Muscle layer of colon (tissue), 2 donors: ENCODE measurements around the gene SSBP3.

Experiments
- H3K27ac ChIP-seq: one replicate; pipeline ENCODE4 v1.7.0; 2013; ENCODE audit warnings: low read depth, mild to moderate bottlenecking, low read length, moderate library complexity
- H3K27me3 ChIP-seq, 2 donors: one replicate each; pipeline ENCODE4 v1.7.0; 2013; ENCODE audit warnings: low read length in 2 of 2, mild to moderate bottlenecking in 2 of 2; ENCODE audit not compliant: insufficient read depth in 2 of 2, control insufficient read depth in 1 of 2
- H3K36me3 ChIP-seq: one replicate; pipeline ENCODE4 v1.7.0; 2013; ENCODE audit warnings: mild to moderate bottlenecking, low read length; ENCODE audit not compliant: insufficient read depth
- H3K4me1 ChIP-seq: one replicate; pipeline ENCODE4 v1.7.0; 2013; ENCODE audit warnings: mild to moderate bottlenecking, low read length; ENCODE audit not compliant: insufficient read depth
- H3K4me3 ChIP-seq, 2 donors: one replicate each; pipeline ENCODE4 v1.7.0; 2013; ENCODE audit warnings: low read length in 2 of 2, low read depth in 1 of 2, mild to moderate bottlenecking in 1 of 2, moderate library complexity in 1 of 2
- H3K9ac ChIP-seq: one replicate; pipeline ENCODE4 v1.7.0; 2013; ENCODE audit warnings: low read length
- H3K9me3 ChIP-seq: one replicate; pipeline ENCODE4 v1.7.0; 2013; ENCODE audit warnings: mild to moderate bottlenecking, low read length
- donor health status: abdominal sarcoma.
- donor health status: Adenocarcinoma of cecum.

Gene SSBP3

DNA sequence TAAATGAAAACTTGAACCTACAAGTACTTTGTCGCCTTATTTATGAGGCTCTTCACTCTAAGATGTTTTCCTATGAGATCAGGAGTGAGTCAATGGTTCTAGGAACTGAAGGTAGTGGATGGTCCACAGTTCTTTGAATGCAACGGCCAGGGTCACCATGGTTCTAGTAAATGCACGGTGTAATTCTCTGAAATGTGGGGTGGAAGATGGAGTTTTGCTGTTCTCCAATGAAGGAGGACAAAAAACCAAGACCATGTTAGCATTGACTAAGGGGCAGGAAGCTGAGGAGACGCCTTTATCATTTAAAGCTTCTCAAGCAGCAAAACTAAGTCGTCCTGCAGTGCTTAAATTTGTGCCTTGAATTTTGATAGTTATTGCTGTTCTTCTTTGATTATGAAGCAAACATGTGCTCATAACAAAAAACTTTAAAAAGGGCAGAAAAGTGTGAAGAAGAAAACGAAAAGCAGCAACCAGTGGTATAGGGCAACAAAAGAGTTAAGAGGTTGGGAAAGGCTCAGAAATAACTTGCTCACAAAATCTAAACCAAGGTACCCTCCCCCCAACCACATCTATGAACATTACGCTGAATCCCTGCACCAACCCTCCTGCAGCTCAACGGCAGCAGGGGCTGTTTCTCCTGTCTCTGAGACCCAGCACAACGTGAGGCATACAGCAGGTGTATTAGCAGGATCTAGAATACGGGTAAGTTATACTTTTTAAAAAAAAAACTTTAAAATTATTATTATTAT, 121.2 kb downstream of the SSBP3 start:
- Histone ChIP-seq H3K4me1 (peaks cover 53% of the 10 kb centered on the region), H3K36me3 (peaks cover 2% of the 10 kb centered on the region), H3K27ac (no peak overlapping the region), H3K9me3 (no peaks in the 10 kb centered on the region), H3K4me3 (no peak overlapping the region), H3K27me3 (no peaks in the 10 kb centered on the region), H3K9ac (no peak overlapping the region)

DNA sequence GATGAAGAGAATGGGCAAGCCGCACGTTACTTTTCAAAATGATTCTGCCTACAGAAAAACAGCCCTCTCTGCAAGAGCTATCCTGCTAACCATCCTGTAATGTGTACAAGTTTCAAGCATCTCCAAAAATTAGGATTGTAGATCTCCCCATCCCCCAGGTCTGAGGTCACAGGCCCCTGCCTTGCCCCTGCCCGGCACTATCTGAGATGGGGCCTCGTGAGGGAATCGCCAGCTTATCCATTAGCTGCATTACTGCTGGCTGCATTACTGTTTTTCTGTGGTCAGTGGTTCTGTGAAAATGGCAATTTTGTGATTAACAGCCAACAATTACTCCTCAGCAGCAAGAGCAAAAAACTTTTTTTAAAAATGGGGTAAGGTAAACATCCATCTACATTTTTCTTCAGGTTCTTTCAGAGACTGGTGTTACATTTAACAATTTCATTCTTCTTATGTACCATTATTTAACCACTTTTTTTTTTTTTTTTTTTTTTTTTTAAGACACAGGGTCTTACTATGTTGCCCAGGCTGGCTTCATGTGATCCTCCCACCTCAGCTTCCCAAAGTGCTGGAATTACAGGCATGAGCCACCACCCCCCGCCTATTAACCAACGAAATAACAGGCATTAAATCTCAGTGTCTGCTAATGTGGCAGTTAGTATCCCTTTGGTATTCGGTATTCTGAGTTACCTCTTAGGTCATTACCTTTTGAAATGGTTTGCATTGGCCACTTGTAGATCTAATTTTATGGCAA, 122.4 kb downstream of the SSBP3 start:
- H3K36me3 ChIP-seq: peaks cover 4% of the 10 kb centered on the region
- no peak overlapping the region for H3K4me3 ChIP-seq
- no peaks in the 10 kb centered on the region for H3K9me3 ChIP-seq
- no peaks in the 10 kb centered on the region for H3K27me3 ChIP-seq
- H3K9ac ChIP-seq: no peak overlapping the region
- H3K4me1 ChIP-seq: peaks cover 53% of the 10 kb centered on the region
- H3K27ac ChIP-seq: no peak overlapping the region

DNA sequence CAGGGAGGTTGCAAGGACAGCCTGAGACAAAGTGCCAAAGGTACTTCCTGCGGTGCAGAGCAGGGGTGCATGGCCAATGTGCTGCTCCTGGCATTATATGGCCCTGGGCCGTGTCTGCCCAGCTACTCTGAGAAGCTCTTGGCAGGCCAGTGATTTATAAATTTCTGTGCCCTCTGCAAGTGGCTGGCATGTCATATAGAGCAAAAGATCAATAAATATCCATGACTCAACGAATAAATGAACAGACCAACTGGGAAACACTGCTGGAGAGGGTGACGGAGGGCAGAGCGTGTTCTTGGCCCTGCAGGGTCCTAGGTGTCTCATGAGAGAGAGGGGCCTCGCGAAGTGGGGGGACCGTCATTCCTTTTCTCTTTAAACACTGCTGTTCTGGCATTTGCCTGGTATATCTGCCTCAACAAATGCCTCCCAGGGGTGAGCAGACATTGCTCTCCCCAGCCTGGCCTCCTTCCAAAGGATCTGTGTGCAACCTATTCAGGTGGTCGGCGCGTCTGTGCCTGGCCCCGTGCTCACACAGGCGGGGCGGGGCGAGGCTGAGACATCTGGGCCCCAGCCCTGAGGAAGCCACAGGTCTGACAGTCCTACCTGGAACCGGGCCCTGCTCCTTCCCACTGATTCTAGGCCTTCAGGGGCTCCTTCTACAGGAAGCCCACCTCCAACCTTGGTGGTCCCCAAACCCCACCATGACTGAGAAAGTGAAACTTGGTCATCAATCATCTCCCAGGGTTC, 123.9 kb downstream of the SSBP3 start:
- H3K9me3 ChIP-seq: no peaks in the 10 kb centered on the region
- H3K4me1 ChIP-seq: peaks cover 58% of the 10 kb centered on the region
- H3K27ac ChIP-seq: no peak overlapping the region
- no peak overlapping the region for H3K4me3 ChIP-seq
- no peaks in the 10 kb centered on the region for H3K27me3 ChIP-seq
- H3K36me3 ChIP-seq: peaks cover 4% of the 10 kb centered on the region
- no peak overlapping the region for H3K9ac ChIP-seq

DNA sequence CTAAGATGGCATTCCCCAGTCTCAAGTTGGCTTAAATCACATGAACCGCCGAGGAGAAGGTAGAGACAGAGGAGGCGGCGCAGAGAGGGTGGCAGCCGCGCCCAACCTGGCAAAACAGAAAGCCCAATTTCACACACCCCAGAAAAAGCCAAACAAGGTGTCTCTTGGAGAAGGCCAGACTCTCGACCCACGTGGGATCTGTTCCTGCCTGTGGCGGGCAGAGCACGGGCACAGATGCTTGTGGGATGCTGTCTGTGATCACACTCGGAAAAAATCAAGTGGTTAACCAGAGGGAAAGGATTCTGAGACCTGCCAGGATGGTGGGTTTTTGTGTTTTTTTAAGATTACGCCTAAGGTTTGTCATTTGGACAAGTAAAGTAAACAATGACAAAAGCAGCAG, 125.5 kb downstream of the SSBP3 start:
- Histone ChIP-seq H3K27ac (peak overlapping the region; percentile 36), H3K4me1 (peaks cover 58% of the 10 kb centered on the region), H3K9ac (no peak overlapping the region), H3K27me3 (no peaks in the 10 kb centered on the region), H3K36me3 (peaks cover 4% of the 10 kb centered on the region), H3K9me3 (no peaks in the 10 kb centered on the region), H3K4me3 (no peak overlapping the region)

DNA sequence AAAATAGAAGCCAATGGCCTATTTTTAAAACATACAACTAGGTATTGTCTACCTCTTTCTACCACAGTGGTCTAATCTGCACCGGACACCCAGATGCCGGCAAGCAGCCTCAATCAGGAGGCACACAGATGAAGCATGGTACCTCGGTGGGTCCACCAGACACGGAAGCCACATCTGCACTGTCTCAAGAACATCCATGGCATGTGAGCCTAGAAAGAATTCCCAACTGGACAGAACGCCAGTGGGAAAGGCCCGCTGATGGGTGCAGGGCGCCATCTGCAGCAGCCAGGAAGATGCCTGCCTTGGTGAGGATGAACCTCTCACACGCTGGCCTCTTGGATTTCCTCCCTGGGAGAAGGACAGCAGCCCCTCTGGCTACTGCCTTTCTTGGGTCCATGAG, 126.7 kb downstream of the SSBP3 start:
- H3K9me3 ChIP-seq: no peaks in the 10 kb centered on the region
- no peaks in the 10 kb centered on the region for H3K27me3 ChIP-seq
- H3K4me1 ChIP-seq: peaks cover 66% of the 10 kb centered on the region
- peaks cover 4% of the 10 kb centered on the region for H3K36me3 ChIP-seq
- no peak overlapping the region for H3K9ac ChIP-seq
- H3K27ac ChIP-seq: peak overlapping the region; percentile 54
- no peak overlapping the region for H3K4me3 ChIP-seq

DNA sequence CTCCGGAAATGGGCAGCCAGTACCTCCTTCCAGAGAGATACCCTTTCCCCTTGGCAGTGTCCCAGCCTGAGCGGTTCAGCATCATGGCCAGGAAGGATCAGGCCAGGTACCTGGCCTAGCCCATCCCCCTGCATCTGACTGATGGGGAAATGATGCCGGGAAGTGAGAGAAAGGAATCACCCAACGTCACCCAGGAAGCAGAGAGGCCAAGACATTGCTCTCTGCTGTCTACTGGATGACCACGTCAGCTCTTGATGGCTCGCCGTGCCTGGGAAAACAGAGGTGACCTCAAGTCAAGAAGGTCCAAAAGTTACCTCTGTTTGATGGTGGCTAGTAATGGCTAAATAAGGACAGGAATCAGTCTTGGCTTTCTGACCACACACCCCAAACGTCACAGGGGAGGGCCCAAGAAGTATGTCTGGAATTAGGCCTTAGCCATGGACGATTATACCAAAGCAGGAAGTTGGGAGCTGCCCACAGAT, 127.2 kb downstream of the SSBP3 start:
- H3K27ac ChIP-seq: peak overlapping the region; percentile 67
- H3K4me1 ChIP-seq: peaks cover 69% of the 10 kb centered on the region
- H3K4me3 ChIP-seq: no peak overlapping the region

DNA sequence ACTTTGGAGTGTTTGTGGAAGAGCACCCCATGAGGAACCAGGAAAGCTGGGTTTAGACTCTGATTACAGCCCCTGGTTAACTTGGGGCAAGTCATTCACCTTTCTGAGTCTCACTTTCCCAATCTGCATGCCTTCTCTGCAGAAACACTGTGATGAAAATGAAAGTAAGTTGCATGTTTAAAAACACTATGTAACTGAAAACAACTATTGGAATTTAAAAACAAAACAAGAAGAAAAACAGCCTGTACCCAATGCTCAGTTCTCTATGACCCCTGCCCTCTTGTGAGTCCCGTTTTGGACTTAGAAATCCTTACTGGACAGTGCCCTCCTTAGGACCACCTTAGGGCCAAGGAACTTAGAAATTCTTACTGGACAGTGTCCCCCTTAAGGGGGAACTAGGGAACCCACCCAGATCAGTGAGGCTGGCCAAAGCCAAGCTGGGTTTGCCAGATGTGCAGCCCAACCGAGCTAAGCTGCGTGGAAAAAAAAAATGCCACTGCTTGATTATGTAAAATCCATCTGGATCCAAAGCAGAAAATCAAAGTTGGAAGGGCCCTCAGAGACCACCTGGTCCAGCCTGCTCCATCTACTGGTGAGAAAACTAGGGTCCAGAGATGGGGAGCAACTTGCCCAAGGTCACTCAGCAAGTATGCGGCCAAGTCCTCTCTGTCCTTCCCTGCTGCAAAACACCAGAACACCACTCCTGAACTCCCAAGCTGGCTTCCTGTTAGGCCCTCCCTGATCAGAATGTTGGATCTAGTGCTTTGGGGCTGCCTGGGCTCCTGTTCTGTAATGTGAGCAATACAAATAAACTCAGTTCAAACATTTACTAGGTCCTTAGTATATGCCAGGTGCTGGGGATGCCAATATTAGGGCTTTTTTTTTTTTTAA, 128.5 kb downstream of the SSBP3 start:
- Histone ChIP-seq H3K27me3 (no peaks in the 10 kb centered on the region), H3K4me1 (peaks cover 78% of the 10 kb centered on the region), H3K9me3 (no peaks in the 10 kb centered on the region), H3K9ac (peak overlapping the region; percentile 15), H3K36me3 (peaks cover 4% of the 10 kb centered on the region), H3K4me3 (peak overlapping the region in 1 of 2 donors; percentile 2), H3K27ac (peak overlapping the region; percentile 67)

More for the DNA sequence above, 127.2 kb downstream of the SSBP3 start:
- Histone ChIP-seq H3K36me3 (peaks cover 4% of the 10 kb centered on the region), H3K9me3 (no peaks in the 10 kb centered on the region), H3K27me3 (no peaks in the 10 kb centered on the region), H3K9ac (no peak overlapping the region)

DNA sequence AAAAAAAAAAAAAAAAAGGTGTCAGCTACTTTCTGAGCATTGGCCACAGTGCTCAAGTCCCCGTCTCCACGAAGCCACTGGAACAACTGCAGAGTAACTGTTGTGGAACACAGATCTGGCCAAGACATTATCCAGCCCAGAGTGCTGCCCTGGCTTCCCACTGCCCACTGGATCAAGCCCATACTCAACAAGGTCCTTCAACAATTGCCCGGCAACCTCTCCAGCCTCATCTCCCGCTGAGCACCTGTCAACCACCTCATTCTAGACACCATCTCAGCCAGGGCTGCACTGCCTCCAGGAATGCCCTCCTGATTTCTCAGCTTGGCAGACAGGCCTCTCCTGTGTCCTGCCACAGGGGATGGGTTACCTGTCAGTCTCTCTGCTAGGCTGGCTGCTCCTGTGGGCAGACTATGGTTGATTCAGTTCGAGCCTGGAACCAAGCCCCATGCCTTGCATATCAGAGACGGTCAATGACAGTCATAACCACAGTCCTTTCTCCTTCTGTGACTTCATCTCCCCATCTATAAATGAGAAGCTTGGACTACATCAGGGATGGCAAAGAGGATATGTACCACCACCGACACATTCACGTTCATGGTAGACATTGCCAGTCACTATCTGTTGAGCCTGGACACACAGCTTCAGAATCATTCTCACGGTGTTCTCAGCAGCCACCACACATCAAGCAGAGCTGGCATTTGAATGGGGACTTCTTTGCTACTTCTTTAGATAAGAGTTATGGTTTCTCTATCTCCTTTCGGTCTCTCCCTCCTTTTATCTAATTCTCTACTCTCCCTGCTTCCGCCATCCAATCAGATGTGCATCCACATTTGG, 129.4 kb downstream of the SSBP3 start:
- H3K4me3 ChIP-seq: peak overlapping the region in 1 of 2 donors; percentile 2
- H3K4me1 ChIP-seq: peaks cover 80% of the 10 kb centered on the region
- H3K27me3 ChIP-seq: no peaks in the 10 kb centered on the region
- H3K9me3 ChIP-seq: no peaks in the 10 kb centered on the region
- H3K9ac ChIP-seq: peak overlapping the region; percentile 15
- peak overlapping the region; percentile 67 for H3K27ac ChIP-seq
- peaks cover 4% of the 10 kb centered on the region for H3K36me3 ChIP-seq

DNA sequence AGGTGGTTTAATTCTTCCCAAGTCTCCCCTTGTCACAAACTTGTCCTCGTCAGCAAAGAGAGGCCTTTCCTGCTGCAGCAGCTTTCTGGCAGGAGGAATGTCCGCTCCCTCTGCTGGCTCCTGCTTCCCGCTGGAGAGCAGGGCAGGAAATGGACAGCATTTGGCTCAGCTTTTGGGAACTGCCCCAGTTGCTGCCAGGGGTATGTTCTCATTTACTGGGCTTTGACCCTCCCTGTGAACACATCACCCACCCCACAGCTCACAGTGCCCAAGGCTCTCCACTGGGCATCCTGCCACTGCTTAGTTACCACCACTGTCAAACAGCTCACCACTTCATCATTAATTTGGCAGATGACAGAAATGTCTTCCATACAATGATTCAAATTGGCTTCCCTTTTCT, 130.8 kb downstream of the SSBP3 start:
- H3K4me3 ChIP-seq: no peak overlapping the region
- H3K27me3 ChIP-seq: no peaks in the 10 kb centered on the region
- H3K9ac ChIP-seq: no peak overlapping the region
- H3K9me3 ChIP-seq: no peaks in the 10 kb centered on the region
- H3K36me3 ChIP-seq: peaks cover 4% of the 10 kb centered on the region
- peaks cover 92% of the 10 kb centered on the region for H3K4me1 ChIP-seq
- H3K27ac ChIP-seq: peak overlapping the region; percentile 92

DNA sequence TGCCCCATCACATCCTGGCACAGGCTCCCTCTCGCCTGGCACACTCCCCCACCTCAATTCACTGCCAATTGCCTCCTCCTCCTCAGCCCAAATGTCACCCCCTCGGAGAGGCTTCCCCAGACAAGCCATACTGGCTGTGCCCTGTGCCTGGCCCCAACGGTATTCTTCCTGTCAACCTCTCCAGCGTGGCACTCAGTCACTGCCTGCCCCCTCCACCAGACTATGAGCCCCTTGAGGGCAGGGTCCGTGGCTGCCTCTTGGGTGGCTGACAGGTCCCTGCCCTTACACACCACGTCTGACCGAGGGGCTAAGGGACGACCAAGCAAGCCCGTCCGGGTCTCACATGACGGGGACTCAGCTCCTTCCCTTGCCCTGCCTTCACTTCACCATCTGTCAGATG, 131.3 kb downstream of the SSBP3 start:
- no peaks in the 10 kb centered on the region for H3K27me3 ChIP-seq
- no peak overlapping the region for H3K4me3 ChIP-seq
- H3K4me1 ChIP-seq: peaks cover 88% of the 10 kb centered on the region
- peak overlapping the region; percentile 28 for H3K9ac ChIP-seq
- H3K9me3 ChIP-seq: no peaks in the 10 kb centered on the region
- peaks cover 1% of the 10 kb centered on the region for H3K36me3 ChIP-seq
- H3K27ac ChIP-seq: peak overlapping the region; percentile 92
